DMS53 treated with DMSO at 0.1 percent for 48 hours (cell line): Measurements from ENCODE around the gene DPEP3.
"Not testable (repeated sequence)": the region's sequence is repeated elsewhere in the genome, so short reads cannot be mapped to it uniquely, and the experiment has no call there.

Source experiments
- DNase-seq: peaks from one replicate; lab custom pipeline; 2025; ENCODE audit not compliant: unreplicated experiment; lab: John Stamatoyannopoulos, UW

The DPEP3 gene

DNA sequence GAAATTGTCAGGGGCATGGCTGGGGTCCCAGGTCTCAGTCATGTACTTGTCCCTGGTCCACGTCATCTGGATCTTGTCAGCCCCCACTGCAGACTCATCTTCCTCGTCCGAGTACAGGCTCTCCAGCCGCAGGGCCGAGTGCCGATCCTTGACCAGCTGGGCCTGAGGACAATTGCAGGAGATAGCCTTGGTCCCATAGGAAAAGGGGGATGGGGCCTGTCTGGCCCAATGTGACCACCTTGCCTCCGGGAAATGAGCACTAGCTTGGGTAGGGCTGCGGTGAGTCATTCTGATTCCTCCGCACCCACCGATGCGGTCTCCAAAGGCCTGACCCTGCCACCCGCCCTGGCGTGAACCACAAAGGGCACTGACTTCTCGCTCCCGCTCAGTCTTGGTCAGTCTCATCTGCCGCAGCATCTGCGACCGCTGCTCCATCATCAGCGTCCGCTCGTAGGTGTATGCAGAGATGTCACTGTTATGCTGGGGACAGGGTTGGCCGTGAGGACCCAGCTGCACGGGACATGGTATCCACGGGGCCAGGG, 34.8 kb downstream of the DPEP3 start:
- no peak for DNase-seq

DNA sequence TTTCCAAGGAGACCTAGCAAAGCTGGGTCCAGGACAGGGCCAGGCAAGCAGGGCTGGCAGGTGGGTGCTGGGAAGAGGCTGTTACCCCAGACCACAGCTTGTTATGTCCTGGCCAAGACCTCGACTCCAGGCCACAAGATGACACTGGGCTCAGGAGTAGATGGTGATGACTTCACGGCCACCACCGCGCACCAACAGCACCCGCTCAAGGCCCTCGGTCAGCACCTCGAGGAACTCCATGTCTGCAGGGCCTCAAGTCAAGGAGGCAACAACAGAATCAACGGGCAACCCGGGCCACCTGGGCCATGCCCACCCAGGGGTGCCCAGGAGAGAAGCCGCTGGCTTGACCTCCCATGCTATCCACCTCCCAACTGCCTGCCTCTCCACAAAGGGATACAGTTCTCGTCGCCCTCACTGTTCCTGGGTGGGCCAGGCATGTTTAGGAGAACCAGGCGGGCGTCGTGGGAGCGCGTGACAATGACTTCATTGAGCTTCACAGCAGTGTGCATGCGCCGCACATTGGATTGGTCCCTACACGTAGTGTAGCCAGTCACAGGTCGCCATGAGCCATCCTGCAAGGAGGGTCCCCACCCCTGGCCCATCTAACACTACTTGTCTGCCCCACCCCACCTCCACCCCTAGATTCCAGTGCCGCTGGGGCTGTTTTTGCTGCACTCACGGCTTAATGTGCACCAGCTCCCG, 35.5 kb downstream of the DPEP3 start:
- DNase-seq = no peak

DNA sequence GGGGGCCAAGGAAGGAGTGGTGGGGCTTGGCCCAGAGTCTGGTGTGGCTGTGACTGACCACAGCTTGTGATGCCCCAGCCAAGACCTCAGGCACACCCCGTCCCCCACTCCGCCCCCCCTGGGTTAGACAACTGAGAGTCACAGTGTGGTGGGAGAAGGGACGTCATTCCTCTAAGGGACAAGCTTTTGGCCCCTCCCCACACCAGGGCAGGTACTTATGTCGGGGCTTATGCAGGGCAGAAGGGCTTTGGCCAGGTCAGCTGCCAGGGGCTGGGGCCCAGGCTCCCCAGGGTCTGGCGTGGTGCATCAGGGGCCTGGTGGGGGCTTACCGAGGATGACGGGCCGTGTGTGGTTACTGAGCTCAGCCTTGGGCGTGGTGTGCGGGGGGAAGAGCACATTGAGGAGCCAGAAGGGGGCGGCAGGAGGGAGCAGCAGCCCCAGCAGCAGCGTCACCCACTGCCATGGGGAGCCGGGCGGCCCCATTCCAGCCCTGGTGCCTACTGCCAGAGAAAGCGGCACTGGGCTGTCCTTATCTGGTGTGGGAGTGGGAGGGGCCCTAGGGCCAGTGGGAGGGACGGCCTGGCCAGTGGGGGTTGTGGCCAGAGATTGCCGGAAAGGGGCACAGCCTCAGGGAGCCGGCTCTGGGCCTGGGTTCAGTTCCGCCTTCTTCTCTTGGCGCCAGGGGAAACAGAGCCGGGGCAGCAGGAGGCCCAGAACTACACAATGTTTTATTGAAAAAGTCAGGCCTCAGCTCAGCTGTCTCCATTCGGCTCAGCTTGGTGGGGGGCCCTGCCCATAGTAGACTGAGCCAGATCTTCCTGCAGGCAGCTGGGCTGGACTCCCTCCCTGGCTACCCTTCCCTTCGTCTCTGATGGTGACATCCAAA, 36.4 kb downstream of the DPEP3 start, which contains the start of gene LCAT:
LCAT (minus strand) TSS at position 502 of the 886 bp plus-strand sequence; CDS start at position 483, 19 bp downstream.
- DNase-seq = no peak

DNA sequence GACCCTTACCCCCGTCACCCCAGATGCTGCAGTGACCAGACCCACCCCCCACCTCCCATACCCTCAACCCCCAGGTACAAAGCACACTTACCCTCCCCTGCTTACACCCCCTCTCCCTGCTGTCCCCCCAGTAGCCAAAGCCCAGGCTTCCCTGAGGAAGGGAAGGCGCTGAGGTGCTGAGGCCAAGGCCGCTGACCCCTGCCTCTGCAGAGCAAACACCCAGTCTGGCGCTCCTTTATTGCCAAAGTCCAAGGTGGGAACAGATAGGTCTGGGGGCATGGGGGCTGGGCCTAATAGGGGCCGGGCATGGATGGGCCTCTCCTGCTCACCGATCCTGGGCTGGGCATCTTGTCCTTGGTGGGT, 37.1 kb downstream of the DPEP3 start:
- DNase-seq = no peak

DNA sequence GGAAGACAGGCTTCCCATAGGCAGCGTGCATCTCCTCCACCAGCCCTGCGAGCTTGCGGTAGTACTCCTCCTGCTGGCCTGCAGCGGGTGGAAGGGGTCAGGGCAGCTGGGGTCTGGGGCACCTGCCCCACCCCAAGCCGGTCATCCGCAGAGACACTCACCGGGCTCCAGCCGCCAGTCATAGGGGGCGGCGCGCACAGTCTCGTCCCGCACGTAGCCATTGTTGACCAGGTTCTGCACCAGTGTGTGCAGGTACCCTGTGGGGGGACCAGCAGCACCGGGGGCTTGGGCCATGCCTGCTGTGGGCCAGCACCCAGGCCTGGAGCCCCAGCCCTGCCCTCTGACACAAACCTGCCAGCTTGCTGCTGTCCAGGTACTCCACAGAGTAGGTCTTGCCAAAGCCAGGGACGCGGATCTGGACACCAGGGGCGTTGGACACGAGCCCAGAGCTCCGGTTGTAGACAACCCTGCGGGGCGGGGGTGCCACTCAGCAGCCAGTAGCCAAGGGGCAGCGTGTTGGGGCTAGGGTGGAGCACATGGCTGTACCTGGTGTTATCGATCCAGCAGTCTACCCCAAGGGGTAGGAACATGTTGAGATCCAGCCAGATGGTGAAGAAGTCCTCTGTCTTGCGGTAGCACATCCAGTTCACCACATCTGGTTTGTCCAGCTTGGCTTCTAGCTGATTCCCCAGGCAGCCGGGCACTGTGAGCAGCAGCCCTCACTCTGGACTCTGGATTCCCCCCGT, 37.6 kb downstream of the DPEP3 start:
- DNase-seq = no peak

DNA sequence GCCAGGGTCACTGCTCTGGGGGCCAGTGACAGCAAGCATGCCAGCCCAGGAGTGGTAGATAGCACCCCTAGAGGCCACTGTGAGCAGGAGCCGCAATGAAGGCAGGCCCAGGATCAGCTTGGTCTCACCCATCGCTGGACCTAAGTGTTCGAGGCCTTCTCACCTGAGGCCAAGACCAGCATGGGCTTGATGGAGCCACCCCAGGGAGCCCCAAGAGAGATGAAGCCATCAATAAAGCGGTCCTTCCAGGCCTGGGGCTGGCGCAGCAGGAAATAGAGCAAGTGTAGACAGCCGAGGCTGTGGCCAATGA, 38.1 kb downstream of the DPEP3 start:
- DNase-seq = no peak

DNA sequence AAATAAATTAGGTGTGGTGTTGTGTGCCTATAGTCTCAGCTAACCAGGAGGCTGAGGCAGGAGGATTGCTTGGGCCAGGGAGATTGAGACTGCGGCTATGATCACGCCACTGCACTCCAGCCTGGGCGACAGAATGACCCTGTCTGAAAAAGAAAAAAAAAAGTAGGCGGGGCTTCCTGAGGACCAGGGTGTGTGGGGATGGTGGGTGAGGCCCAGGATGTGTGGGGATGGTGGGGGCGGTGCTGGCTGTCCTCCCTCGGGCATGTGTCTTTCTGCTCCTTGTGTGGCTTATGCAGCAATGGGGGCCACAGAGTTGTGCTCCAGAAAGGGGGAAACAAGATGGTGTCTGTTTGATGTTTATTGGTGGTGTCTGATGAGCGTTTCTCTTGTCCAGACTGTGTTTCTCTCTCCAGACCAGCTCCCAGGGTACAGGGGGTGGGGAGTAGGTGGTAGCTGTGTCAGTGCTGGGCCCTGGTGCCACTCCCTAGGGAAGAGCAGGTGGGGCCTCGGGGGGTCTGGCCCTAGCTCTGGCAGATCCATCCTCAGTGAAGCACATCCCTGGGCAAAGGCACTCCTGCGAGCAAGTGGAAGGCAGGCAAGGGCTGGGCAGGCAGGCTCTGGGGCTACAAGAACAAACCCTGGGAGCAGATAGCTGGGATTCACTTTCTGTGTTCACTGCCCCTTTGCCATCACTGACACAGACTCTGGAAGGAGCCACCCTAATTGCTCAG, 38.7 kb downstream of the DPEP3 start:
- DNase-seq = no peak

DNA sequence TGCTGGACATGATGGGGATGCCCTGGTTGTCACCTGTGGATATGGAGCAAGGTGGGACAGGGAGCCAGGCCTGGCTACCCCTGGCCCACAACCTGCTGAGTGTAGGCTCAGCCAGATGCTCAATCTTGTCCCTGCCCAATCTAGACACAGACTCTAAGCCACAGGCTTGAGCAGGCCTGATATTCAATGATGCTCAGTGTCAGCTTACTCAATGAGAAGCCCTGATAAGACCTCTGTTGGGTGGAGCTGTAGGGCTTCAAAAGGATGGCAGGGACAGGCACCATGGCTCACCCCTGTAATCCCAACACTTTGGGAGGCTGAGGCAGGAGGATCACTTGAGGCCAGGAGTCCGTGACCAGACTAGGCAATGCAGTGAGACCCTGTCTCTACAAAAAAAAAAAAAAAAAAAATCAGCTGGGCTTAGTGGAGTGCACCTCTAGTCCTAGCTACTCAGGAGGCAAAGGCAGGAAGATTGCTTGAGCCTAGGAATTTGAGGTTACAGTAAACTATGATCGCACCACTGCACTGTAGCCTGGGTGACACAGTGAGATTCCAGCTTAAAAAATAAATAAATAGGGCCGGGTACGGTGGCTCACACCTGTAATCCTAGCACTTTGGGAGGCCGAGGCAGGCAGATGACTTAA, 39.7 kb downstream of the DPEP3 start:
- no peak for DNase-seq

DNA sequence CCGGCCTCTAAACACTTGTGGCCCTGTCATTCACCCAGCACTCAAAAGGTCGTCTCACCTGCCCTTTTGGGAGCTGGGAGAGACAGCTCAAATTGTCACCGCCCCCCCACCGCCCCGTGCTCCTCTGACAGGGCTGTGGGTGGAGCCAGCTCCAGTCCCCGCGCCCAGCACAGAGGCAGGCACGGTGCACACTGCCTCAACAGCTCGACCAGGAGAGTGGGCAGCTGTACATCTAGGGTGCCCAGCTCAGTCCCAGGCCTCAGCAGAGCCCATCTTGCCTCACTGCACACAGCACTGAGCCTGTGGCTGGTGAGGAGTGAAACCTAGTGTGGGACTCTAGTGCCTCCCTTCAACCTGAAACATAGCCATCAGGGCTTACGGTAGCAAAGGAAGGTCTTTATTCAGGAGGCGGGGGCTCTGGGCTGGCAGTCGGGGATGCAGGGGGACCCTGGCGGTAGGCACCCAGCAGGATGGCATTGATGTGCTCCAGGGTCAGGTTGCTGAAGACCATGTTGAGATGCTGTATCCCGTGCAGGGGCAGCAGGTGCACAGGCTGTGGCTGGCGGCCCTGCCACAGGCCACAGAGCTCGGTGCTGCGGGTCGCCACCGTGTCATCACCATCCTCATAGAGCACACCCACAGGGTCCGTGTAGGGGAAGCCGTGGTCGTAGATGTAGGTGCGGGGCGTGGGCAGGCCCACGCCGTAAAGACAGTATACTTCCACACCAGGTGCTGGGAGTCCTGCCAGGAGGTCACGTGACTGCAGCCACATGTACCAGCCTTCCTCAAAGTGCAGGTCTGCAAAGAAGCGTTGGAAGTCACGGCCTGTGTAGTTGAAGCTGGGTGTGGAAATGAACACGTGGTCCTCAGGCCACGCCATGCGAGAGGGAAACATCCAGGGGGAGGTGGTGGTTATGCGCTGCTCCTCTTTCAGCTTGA, 40.5 kb downstream of the DPEP3 start:
- no peak for DNase-seq

DNA sequence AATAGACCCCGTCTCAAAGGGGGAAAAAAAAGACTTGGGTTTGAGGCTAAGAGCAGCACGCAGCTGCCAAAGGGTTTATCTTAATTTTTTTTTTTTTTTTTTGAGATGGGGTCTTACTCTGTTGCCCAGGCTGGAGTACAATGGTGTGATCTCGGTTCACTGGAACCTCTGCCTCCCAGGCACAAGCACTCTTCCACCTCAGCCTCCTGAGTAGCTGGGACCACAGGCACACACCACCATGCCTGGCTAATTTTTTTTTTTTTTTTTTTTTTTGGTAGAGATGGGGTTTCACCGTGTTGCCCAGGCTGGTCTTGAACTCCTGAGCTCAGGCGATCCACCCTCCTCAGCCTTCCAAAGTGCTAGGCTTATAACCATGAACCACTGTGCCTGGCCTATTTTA, 42.6 kb downstream of the DPEP3 start:
- DNase-seq = not testable (repeated sequence)

DNA sequence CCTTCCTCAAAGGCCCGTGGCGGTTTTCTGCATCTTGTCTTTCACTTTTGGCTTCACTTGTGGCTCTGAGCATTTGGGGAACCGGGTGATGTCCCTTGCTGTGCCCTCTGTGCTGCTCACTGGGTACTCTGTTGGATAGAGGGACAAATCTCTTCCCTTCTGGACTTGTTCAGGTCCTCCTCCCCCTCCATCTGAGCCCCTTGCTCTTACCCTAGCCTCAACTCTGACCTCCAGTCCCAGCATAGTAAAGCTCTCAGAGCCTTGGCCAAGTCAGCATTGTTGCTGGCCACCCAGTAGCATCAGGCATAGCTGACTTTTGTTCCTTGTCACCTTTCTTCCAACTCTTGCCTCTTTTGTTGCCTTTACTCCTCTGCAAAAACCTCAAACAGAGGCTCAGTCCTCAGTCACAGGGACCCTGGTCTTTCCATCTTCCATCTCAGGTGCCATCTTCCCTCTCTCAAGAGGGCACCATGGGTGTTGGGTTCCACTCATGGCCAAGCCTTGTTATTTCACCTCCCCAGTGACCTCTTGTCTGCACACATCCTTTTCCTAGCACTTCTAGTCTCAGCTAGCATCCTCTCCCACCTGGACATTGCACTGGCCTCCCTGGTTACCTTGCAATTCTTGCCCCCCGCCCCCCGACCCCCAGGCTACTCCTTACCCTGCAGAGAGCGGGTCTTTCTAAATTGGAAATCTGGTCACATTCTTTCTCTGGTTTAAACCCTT, 43.3 kb downstream of the DPEP3 start:
- no peak for DNase-seq

DNA sequence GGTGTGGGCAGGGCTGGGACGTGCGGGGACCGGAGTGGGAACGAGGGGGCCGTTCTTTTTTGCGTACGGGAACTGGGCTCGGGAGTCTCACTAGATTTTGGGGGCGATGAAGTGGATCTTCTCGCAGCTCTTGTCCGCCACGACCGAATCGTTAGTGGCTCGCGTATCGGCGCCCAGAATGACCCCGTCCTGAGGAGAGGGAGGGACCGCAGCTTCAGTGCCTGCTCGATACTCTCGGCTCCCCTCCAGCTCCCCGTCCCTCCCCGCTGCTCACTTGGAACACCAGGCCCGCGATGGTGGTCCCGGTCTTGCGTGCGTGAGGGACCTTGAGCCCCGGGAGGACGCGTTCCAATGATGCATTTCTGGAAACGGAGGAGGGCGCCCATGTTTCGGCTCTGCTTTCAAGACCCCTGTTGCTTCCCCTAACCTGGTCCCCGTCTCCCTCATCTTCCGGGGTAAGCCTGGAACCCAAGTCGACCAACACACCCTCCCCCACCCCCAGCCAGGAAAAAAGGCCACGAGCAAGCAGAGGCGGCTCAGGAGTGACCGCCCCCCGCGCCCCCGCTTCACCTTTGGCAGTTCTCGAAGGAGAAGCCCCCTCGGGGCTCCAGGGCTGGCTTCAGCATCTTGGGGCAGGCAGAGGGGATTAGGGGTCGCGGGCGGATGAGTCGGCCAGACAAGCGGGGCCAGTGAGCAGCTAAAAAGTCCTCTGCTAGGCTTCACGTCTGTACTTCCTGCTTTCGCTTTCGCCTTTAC, 44.0 kb downstream of the DPEP3 start, which contains the start of gene PSMB10:
PSMB10 (minus strand) TSS at position 727 of the 756 bp plus-strand sequence; CDS start at position 626, 101 bp downstream.
- peak; percentile 41 for DNase-seq

DNA sequence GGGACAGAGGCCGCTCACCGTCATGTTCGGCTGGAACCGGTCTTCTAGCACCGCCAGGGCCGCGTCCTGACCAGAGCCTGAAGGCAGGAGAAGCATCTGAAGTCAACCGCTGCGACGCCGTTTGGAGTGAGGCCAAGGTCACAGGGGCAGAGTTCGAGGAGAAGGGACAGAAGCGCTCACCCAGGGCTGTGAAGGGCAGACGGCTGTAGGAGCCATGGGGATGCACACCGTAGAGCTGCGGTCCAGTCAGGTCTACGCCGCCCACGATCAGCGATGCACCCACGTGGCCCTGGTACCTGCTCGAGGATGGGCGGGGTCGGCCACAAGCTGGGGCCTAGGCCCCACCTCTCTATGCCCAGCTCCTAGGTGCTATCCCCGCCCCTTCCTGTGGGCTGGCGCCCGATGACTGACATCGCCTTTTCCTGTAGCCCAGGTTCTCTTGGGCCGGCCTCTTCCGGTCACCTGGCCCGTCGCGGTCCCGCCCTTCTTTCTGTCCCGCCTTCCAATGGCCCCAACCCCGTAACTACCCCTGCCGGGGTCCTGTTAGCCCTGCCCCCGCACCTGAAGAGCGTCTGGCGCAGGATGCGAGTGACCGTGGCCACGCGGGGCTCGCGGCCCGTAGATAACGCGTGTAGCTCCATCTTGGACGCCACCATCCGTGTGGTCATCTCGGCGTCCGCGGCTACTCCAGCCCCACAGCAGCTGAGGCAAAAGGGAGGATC, 44.7 kb downstream of the DPEP3 start:
- peak; percentile 90 for DNase-seq

DNA sequence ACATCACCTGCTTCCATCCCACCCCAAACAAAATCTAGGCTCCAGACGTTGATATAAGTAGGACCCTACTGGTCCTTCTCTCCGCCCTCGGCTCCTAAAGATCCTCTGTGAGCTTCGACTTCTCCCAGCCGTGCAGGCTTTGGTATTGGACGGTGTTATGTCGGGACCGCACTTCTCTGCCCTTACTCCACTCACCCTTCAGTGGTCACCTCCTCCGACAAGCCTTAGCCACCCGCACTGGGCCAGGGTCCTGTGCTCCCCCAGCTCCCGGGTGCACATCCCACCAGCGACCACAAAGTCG, 45.2 kb downstream of the DPEP3 start:
- DNase-seq = no peak

DNA sequence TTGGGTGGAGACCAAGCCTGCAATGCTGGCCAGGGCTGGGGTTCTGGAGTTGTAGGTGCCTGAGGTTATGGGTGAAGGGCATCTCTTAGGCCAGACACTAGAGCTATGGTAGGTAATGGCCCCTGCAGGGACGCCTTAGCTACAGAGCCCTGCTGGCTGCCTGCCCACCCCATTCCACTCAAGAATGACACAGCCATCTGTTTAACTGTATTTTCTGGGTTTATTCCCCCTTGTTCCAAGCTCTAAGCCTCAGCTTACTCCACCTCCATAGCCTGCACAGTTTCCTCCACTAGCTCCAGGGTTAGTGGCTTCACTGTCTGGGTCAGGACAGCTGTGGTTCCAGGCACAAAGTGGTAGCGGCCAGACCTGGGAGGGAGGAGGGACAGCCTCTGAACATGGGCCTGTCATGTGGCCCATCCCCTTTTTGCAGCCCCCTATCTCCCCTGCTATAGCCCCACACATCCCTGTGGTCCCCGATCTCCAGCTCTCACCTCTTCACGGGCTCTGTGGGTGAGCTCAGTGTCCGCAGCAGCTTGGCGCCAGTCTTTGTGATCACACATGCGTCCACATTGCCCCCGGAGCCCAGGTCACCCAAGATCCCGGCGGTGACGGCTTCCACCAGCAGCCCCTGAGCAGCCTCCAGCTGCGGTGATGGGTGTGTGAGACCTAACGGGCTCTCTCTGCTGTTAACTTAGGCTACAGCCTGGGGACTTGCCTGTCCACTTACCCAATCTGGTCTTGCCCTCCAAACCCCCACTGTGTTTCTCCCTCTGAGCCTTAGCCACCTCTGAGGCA, 45.8 kb downstream of the DPEP3 start:
- DNase-seq = no peak

DNA sequence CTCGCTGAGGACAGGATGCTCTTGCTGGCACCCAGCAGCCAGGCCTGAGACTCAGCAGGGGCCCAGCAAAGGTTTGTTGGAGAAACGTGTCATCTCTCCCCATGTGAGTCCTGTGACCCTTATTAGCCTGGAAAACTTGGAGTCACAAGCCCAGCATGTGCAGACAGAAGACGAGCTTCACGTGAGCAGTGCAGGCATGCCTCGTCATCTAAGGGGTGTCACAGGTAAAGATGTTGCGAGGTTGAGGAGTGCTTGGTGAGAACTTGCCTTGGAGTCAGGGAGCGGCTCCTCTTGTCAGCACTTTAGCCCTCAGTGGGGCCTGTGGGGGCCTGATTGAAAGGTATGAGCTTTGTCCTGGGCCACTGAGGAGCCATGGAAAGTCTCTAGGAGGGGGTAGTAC, 46.5 kb downstream of the DPEP3 start:
- no peak for DNase-seq

DNA sequence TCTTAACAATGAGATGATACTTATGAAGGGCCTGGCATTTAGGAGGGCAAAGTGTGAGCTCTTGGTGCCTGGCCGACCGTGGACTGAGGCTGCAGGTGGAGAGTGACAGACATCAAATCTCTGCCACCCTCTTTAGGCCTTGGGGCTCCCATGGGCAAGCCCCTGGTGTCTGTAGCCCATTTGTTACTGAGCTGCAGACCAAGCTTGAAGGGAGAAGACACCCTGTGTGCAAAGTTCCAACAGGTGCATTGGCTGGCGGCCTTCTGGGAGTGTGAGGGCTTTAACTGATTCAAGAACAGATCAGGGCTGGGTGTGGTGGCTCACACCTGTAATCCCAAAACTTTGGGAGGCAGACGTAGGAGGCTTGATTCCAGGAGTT, 47.8 kb downstream of the DPEP3 start:
- DNase-seq = no peak
